Measurements from ENCODE around the gene NOL9.

DNA sequence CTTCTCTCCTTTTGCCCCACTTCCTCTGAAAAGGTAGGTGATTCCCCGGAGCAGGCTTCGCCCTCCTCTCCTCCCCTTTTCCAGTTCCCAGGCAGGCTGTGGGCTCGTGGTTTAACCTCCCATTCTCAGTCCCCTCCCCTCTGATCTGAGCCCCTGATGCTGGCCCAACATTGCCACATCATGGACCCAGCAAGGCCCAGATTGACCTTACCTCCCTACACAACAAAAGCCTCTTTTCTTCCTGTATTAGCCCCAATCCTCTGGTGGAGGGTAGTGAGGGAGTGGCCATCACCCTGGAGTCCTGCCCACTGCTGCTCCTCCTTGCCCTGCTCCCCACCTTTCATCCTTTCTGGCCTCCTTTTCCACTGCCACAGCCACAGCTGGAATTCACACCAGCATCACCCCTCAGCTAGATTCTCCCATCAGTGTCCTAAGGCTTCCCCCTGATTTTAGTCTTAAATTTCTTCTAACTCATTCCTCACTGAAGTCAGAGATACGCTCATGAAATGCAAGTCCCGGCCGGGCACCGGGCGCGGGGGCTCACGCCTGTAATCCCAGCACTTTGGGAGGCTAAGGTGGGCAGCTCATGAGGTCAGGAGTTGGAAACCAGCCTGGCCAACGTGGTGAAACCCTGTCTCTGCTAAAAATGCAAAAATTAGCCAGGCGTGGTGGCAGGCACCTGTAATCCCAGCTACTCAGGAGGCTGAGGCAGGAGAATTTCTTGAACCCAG, 18.5 kb upstream of the NOL9 start:
- TF ChIP-seq POLR2AphosphoS5 (IDR thresholded peaks at IDR 0.05; ENCODE audit: borderline replicate concordance, low read depth, low read length), result no peak
- no peak for TF ChIP-seq EZH2 (IDR thresholded peaks at IDR 0.05)
